NCI-H187 treated with DMSO at 0.1 percent for 48 hours (cell line): ENCODE data around the gene CLTA.
"Not testable (repeated sequence)": the region's sequence is repeated elsewhere in the genome, so short reads cannot be mapped to it uniquely, and the experiment has no call there.

Experiments used
- DNase-seq: peaks from one replicate; lab custom pipeline; 2025; lab: John Stamatoyannopoulos, UW

CLTA gene

GRCh38 chr9:36189976-36190375 lies 745 bp upstream of the CLTA start:
- DNase-seq = no peak

GRCh38 chr9:36191290-36191645 lies 547 bp downstream of the CLTA start:
- DNase-seq = no peak

DNA sequence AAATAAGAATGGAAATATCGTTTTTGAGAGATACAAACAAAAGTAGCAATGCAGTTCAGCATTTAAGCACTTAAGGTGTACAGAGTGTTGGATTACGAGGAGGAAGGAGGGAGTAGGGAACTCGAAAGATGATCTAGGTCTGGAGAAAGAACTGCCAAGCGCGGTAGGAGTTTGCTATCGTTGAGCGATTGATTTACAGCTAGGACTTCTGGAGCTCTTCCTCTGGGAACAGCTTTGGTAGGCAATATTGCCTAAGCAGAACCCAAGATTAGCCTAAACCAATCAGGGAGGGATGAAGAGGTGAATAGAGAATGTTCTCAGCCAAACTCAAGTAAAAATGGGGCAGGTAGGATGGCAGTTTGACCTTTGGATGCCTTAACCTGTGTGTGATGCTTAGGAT lies 965 bp downstream of the CLTA start:
- DNase-seq = no peak

DNA sequence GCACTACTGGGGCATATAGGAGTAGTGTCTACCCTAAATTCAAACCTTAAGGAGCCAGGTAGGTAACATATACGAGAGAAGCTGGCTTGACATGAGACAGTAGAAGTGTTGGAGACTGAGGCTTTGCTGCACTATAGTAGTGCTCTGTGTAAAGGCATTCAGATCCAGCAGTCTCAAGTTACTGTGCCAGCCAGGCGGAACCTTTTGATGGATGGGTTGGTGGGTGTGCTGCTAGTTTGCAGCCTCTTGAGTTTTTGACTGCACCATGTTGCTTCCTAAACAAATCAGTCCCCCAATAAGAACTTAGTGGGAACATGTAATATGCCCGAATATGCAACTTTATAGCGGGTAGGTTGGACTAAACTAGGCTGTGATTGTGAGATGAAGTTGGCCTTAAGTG lies 1.5 kb downstream of the CLTA start:
- no peak for DNase-seq

DNA sequence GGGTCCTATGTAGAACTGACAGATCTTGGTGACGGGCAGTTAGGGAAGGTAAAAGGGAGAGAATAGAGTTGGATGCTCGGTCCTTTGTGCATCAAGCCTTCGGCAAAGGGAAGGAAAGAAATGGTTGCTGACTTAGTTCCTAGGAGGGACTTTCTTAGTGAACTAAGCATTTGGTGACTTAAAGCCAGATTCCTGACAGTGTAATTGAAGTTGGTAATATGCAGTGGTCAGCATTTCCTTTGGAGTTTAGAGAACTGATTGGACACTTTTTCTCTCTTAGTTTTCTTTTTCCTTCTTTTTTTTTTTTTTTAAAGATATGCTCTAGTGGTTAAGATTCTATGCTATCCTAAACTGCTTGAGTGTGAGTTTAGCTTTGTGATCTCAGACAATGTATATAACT lies 2.3 kb downstream of the CLTA start:
- DNase-seq = no peak

DNA sequence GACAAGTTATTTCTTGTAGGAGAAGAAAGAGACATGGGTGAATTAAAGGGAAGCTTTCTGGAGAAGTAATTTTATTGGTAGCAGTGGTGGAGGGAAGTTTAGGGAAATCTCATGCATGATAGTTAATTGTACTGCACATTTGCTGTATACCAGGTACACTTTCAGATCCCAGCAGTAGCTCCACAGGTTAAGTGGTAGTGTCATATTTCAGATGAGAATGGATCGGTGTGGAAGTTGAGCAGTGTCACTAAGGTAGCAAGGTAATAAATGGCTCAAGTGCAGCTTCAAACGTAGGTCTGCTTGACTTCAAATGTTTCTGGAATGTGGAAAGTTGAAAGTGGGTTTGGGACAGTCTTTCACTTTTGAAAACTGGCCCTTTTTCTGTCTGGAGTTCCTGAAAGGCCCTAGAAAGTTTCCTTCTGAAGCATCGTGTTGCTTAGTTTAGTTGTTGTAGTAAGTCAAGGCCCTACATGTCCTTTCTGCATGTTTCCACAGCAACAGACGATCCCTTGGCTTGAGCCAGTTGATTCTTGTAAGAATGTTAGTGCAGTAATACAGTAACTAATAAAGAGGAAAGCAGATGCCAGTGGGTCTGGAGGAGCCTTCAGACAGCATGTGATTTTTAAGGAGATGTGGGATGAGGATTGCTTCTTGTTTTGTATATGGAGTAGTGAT lies 3.7 kb downstream of the CLTA start:
- DNase-seq = peak; percentile 12

GRCh38 chr9:36204906-36205547 lies 14.3 kb downstream of the CLTA start:
- DNase-seq = no peak

DNA sequence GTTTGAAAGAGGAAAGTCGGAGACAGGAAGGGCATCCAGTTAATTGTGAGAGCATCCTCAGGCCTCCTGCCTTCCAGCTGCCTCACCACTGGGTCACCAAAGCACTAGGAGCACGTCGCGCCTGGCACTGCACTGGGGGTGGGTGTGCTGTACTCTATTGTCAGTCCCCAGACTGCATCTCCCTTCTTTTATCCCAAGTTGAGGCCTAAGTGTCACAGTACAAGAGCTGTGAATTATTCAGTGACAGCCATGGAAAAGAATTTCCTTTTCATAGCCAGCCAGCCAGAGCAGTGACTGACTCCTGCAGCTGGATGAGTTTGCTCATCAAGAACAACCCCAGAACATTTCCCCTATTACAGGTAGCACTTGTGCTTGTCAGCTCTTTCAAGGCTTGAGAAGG lies 16.3 kb downstream of the CLTA start:
- DNase-seq = no peak

- no peak for DNase-seq
These were observed 16.9 kb downstream of the CLTA start for GRCh38 chr9:36207546-36208012.

DNA sequence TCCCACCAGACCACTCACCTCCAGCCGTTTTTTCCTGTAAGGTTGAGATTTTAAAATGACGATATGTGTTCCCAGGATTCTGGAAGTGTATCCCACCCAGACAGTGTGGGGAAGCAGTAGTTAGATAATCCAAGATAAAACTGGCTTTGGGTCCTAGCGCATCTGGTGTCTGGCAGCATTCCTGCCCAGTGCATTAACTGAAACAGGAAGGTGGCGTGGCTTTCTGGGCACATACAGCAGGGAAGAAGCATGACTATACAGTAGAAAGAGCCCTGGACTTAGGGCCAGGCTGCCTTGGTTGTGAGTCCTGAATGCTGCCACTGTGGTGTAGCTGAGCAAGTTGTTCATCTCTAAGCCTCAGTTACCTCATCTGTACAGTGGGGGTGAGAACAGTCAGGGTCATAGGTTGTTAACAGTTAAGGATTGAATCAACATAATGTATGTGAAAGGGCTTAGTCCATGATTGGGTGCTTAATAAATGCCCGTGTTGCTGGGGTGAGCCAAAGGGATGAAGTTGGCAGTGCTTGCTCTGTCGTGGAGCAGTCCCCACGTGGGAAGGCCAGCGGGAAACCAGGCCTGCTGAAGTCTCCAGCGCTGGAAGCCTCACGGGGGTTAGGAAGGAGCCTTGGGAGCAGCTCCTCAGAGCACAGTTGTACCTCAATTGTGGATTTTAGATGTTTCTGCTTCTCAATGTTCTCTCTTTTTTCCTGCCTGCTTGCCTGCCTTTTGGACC lies 18.0 kb downstream of the CLTA start:
- no peak for DNase-seq

- no peak for DNase-seq
These were observed 20.0 kb downstream of the CLTA start for GRCh38 chr9:36210722-36211121.

GRCh38 chr9:36211510-36211909 lies 20.8 kb downstream of the CLTA start:
- no peak for DNase-seq

GRCh38 chr9:36213387-36213786 lies 22.7 kb downstream of the CLTA start:
- DNase-seq = no peak

- DNase-seq = no peak
These were observed 23.3 kb downstream of the CLTA start for GRCh38 chr9:36213989-36214388.

DNA sequence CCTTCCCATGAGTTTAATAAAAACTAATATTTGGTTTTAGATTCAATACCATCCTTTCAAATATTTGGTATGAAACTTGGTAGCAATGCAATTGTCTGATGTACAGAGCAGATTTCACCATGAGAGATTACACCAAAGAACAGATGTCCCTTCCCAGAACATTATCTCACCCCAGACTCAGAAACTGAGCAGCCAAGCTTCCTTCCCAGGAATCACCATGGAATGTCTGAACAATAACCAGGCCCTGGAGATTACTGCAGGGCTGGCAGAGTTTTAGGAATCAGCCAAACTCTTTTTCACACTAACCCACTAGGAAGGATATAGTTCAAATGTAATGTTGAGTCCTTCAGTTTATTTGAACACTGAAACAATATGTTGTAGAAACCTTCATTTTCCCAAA lies 23.9 kb downstream of the CLTA start:
- DNase-seq = no peak

DNA sequence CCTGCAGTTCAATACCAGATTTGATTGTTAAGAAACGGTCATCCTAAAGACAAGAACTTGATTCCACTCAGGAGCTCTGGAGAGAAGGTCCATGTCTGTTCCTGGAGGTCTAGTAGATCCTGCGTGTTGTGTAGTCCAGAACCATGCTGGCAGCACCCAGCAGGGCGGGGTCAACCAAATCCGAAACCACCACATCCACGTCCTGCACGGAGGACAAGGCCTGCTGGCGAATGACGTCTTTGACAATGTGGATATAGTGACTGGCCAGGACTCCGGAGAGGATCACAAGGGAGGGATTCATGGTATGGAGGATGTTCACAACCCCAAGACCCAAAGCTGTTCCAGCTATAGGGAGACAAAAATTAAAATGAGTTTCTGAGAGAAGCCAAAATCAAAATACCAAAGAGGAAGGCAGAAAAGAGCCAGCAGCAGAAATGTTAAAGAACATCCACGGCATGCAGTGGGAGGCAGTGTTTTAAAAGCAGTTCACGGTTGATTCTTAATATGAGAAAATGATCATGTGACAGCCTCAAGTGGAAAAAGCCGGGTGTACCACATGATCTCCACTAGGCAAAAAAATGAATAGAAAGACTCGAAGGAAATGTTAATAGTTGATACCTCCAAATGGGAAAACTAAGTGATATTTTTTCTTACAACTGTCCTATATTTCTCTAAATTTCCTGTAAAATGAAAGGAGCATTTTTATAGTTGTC lies 26.7 kb downstream of the CLTA start:
- DNase-seq = no peak

DNA sequence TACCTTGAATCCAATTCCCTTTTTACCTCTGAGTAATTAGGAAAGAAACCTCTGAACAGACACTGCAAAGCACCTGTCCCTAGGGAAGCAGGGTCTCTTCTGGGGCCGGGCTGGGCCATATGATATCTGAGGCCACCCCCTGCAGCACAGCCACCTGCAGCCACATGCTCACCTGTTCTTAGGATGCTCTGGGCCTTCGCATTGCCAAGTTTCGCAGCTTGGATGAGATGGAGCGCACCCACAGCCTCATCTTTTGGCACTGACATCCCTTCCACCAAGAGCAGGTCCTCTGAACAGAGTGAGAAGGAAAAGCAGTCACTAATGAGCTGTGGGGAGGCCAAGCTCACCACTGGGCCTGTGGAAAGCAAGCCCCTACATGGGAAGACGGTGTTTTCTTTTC lies 27.3 kb downstream of the CLTA start:
- no peak for DNase-seq

- no peak for DNase-seq
These were observed 27.7 kb downstream of the CLTA start for GRCh38 chr9:36218411-36218901.

- DNase-seq = no peak
These were observed 30.9 kb downstream of the CLTA start for GRCh38 chr9:36221667-36222066.

DNA sequence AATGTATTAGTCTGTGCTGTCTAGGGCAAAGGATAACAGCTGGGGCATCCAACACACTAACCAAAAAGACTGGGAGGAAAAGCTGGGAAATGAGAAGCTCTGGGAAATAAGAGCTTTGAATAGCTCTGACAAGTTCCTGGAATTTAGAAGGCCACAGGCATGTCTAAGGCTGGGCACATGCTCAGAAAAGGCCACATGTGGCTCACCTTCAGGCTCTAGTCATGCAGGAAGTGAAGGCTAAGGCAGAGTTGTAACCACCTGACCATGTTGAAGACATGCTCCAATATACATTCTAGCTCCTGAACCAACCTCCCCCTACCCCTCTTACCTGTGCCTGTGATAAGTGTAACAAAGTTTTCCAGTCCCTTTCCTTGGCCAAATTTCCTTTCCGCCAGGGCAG lies 31.7 kb downstream of the CLTA start:
- DNase-seq = no peak

DNA sequence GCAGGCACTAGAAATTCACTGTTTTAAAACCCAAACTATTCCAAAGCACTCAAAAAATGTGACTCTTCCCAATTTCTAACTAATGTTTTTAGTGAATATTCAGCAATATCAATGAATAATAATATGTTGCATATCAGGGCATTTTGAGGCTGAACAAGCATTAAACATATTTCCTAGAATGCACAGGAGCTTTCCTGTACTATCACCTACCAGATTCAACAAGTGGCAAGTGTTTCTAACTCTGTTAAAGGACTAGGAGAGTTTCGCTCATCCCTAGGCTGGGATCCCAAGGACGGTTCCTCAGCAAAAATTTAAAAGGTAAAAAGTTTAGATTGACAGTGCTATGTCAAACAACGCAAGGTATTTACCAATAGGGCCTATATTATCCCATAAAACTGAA lies 46.5 kb downstream of the CLTA start:
- DNase-seq = no peak

DNA sequence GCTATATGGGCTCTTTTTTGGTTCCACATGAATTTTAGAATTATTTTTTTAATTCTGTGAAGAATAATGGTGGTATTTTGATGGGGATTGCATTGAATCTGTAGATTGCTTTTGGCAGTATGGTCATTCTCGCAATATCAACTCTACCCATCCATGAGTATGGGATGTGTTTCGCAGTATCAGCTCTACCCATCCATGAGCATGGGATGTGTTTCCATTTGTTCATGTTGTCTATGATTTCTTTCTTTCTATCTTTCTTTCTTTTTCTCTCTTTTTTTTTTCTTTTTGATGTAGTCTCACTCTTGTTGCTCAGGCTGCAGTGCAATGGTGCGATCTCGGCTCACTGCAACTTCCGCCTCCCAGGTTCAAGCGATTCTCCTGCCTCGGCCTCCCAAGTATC lies 48.5 kb downstream of the CLTA start:
- not testable (repeated sequence) for DNase-seq

GRCh38 chr9:36239675-36240074 lies 49.0 kb downstream of the CLTA start:
- DNase-seq = not testable (repeated sequence)
